ENCODE results near the gene KRTAP5-1.

The KRTAP5-1 gene

GRCh38 chr11:1560649-1561251 lies 24.3 kb downstream of the KRTAP5-1 start:
- DNase-seq (ENCODE audit: low read depth), result no peak

GRCh38 chr11:1560002-1560648 lies 25.0 kb downstream of the KRTAP5-1 start:
- DNase-seq (ENCODE audit: low read depth), result no peak

- no peak for DNase-seq (ENCODE audit: low read depth)
Measured at GRCh38 chr11:1559111-1559951, 25.8 kb downstream of the KRTAP5-1 start.

GRCh38 chr11:1558775-1559110 lies 26.3 kb downstream of the KRTAP5-1 start:
- no peak for DNase-seq (ENCODE audit: low read depth)

- DNase-seq (ENCODE audit: low read depth), result no peak
Measured at GRCh38 chr11:1557904-1558774, 26.9 kb downstream of the KRTAP5-1 start.

GRCh38 chr11:1557051-1557884 lies 27.8 kb downstream of the KRTAP5-1 start:
- DNase-seq (ENCODE audit: low read depth), result no peak

- no peak for DNase-seq (ENCODE audit: low read depth)
Measured at GRCh38 chr11:1556278-1556902, 28.7 kb downstream of the KRTAP5-1 start.

- DNase-seq (ENCODE audit: low read depth), result no peak
Measured at GRCh38 chr11:1555713-1556153, 29.4 kb downstream of the KRTAP5-1 start.

GRCh38 chr11:1554981-1555712 lies 29.9 kb downstream of the KRTAP5-1 start:
- DNase-seq (ENCODE audit: low read depth), result no peak

GRCh38 chr11:1553808-1554594 lies 31.1 kb downstream of the KRTAP5-1 start:
- DNase-seq (ENCODE audit: low read depth), result no peak

GRCh38 chr11:1549338-1550330 lies 35.4 kb downstream of the KRTAP5-1 start:
- DNase-seq (ENCODE audit: low read depth), result no peak

GRCh38 chr11:1548221-1549070 lies 36.6 kb downstream of the KRTAP5-1 start:
- DNase-seq (ENCODE audit: low read depth), result no peak

- DNase-seq (ENCODE audit: low read depth), result no peak
Measured at GRCh38 chr11:1547467-1548098, 37.5 kb downstream of the KRTAP5-1 start.

GRCh38 chr11:1546536-1547466 lies 38.3 kb downstream of the KRTAP5-1 start:
- no peak for DNase-seq (ENCODE audit: low read depth)

- DNase-seq (ENCODE audit: low read depth), result no peak
Measured at GRCh38 chr11:1546077-1546535, 39.0 kb downstream of the KRTAP5-1 start.

Measured in stimulated activated CD8-positive, alpha-beta memory T cell treated with anti-CD3 and anti-CD28 coated beads, Interleukin-15, amount 100 ng/mL, for 24 hours (primary cell).